Activated T-helper 17 cell treated with anti-CD3 and anti-CD28 coated beads, Interleukin-2, amount 50 U/mL, for 72 hours (primary cell): ENCODE measurements around the gene RBM10. TPM values are rescaled to one million over a fixed set of nuclear protein-coding genes. Genes with fewer than 3 reads are reported as not detected.
"Not testable (repeated sequence)": the region's sequence is repeated elsewhere in the genome, so short reads cannot be mapped to it uniquely, and the experiment has no call there.

Experiments used
- ATAC-seq: fragments of 150-1000 bp; cut with Tn5 transposase; replicated peaks from 2 replicates; pipeline ENCODE4 v1.10.0; 2021; ENCODE audit warnings: mild to moderate bottlenecking, moderate library complexity
- H3K27ac Mint-ChIP-seq: one replicate; pipeline ENCODE4 v1.8.0; 2022; ENCODE audit warnings: mixed read lengths
- H3K27me3 Mint-ChIP-seq: one replicate; pipeline ENCODE4 v1.8.0; 2022; ENCODE audit warnings: mixed read lengths
- H3K36me3 Mint-ChIP-seq: one replicate; pipeline ENCODE4 v1.8.0; 2022; ENCODE audit warnings: low read depth, mild to moderate bottlenecking, mixed read lengths
- H3K4me1 Mint-ChIP-seq: one replicate; pipeline ENCODE4 v1.8.0; 2022; ENCODE audit warnings: mixed read lengths
- H3K4me3 Mint-ChIP-seq: one replicate; pipeline ENCODE4 v1.8.0; 2022; ENCODE audit warnings: mild to moderate bottlenecking, mixed read lengths
- H3K9me3 Mint-ChIP-seq: one replicate; pipeline ENCODE4 v1.8.0; 2022; ENCODE audit warnings: mixed read lengths
- total RNA-seq, 2 donors: library from RNA; stranded (reverse); gene quantifications; one replicate each; pipeline ENCODE4 v1.2.3, GENCODE V29; 2022

Gene RBM10, protein sequence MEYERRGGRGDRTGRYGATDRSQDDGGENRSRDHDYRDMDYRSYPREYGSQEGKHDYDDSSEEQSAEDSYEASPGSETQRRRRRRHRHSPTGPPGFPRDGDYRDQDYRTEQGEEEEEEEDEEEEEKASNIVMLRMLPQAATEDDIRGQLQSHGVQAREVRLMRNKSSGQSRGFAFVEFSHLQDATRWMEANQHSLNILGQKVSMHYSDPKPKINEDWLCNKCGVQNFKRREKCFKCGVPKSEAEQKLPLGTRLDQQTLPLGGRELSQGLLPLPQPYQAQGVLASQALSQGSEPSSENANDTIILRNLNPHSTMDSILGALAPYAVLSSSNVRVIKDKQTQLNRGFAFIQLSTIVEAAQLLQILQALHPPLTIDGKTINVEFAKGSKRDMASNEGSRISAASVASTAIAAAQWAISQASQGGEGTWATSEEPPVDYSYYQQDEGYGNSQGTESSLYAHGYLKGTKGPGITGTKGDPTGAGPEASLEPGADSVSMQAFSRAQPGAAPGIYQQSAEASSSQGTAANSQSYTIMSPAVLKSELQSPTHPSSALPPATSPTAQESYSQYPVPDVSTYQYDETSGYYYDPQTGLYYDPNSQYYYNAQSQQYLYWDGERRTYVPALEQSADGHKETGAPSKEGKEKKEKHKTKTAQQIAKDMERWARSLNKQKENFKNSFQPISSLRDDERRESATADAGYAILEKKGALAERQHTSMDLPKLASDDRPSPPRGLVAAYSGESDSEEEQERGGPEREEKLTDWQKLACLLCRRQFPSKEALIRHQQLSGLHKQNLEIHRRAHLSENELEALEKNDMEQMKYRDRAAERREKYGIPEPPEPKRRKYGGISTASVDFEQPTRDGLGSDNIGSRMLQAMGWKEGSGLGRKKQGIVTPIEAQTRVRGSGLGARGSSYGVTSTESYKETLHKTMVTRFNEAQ
- 10 to 100 TPM; 54.3 to 57.9 TPM for total RNA-seq

DNA sequence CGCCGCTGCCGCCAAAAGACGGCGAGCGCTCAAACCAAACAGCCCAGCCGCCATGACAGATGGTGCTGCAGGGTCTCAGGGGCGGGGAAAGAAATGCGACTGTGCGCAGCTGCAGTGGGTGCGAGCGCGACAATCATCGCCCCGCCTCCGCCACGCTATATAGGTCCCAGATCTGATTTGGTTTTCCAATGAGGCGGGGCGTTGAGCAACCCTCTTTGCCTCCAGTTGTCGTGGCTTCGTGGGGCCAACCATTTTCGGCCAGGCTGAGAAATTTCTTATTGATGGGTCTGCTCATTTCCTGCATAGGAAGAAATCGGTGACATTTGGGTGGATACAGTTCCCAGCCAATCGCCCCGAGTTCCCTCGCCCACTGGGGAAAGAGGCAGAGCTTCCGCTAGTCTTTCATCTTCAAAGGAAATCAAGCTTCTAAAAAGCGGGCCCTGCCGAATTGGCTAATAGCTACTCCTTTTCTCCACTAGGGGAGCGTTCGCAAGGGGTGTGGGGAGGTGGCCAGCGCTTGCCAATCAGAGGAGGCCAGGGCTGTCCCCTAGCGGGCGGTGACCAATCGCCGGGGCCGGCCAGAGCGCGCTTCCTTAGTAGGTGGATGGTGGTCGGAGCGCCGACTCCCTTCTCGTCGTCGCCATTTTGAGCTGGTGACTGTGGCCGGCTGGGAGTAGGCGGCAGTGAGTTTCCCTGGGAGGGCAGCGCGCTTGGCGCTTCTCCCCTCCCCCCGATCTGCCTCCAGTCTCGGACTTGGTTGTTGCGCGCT lies at the start of gene RBM10, which contains the start of gene NDUFB11:
Gene RBM10 (plus strand): TSS at position 596 of the 769 bp plus-strand sequence. CDS start 2,261 bp downstream, outside the sequence.
Gene NDUFB11 (minus strand): TSS at position 77 of the 769 bp plus-strand sequence. CDS start 23 bp downstream, at position 54.
- Mint-ChIP-seq H3K36me3 (peaks cover 80% of the 10 kb centered on the region), H3K4me3 (peak within 1 kb of the TSS; percentile 99), H3K27me3 (no peaks in the 10 kb centered on the region), H3K9me3 (no peaks in the 10 kb centered on the region), H3K4me1 (peaks cover 11% of the 10 kb centered on the region), H3K27ac (peak within 1 kb of the TSS; percentile 100)
- ATAC-seq, result peak; percentile 94

GRCh38 chrX:47097018-47097417 lies 48.0 kb upstream of the RBM10 start:
- Mint-ChIP-seq H3K9me3 (no peaks in the 10 kb centered on the region), H3K27ac (no peak overlapping the region), H3K27me3 (no peaks in the 10 kb centered on the region), H3K36me3 (no peaks in the 10 kb centered on the region), H3K4me3 (no peak overlapping the region), H3K4me1 (no peaks in the 10 kb centered on the region)
- no peak for ATAC-seq

DNA sequence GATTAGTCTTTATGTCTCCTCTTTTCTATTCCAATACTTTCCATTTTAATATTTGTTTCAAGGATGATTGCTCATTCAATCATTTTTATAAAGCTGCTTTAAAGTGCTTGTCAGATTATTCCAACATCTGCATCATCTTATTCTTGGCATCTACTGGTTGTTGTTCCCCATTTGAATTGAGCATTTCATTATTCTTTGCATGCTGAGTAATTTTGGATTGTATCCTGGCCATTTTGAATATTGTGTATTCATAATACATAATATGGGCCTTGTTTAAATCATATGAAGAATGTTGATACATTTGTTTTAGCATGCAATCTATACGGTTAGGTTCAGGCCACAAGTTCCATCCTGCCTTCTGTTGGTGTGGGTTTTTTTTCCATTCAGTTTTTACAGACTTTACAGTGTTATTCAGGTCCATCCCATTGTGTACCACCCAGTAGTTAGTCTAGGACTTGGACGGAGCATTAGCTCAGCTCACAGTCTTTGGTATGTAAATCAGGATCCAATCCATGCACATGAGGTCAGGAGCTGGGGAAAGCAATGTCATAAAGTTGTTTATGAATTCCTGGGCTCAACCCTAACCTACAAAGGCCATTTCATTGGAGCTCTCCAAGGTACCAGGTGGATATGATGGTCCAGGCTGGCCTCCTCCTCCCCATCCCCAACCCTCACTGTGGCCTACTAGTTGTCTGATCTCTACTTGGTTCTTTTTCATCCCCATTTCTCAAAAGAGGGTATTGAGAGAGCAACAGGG lies 46.5 kb upstream of the RBM10 start:
- no peaks in the 10 kb centered on the region for H3K27me3 Mint-ChIP-seq
- no peaks in the 10 kb centered on the region for H3K4me1 Mint-ChIP-seq
- no peaks in the 10 kb centered on the region for H3K9me3 Mint-ChIP-seq
- H3K4me3 Mint-ChIP-seq, result no peak overlapping the region
- H3K27ac Mint-ChIP-seq, result no peak overlapping the region
- ATAC-seq, result no peak
- no peaks in the 10 kb centered on the region for H3K36me3 Mint-ChIP-seq

GRCh38 chrX:47101206-47101605 lies 43.8 kb upstream of the RBM10 start:
- Mint-ChIP-seq H3K27me3 (no peaks in the 10 kb centered on the region), H3K9me3 (no peaks in the 10 kb centered on the region), H3K36me3 (no peaks in the 10 kb centered on the region), H3K27ac (no peak overlapping the region), H3K4me3 (no peak overlapping the region), H3K4me1 (no peaks in the 10 kb centered on the region)
- no peak for ATAC-seq

GRCh38 chrX:47110936-47111615 lies 33.9 kb upstream of the RBM10 start:
- not testable (repeated sequence) for ATAC-seq, H3K4me3 Mint-ChIP-seq, H3K27ac Mint-ChIP-seq, H3K36me3 Mint-ChIP-seq, H3K27me3 Mint-ChIP-seq, H3K4me1 Mint-ChIP-seq, H3K9me3 Mint-ChIP-seq

GRCh38 chrX:47112316-47112954 lies 32.6 kb upstream of the RBM10 start:
- no peaks in the 10 kb centered on the region for H3K9me3 Mint-ChIP-seq
- H3K27ac Mint-ChIP-seq, result no peak overlapping the region
- H3K4me3 Mint-ChIP-seq, result no peak overlapping the region
- no peaks in the 10 kb centered on the region for H3K4me1 Mint-ChIP-seq
- no peaks in the 10 kb centered on the region for H3K27me3 Mint-ChIP-seq
- no peaks in the 10 kb centered on the region for H3K36me3 Mint-ChIP-seq
- ATAC-seq, result no peak

DNA sequence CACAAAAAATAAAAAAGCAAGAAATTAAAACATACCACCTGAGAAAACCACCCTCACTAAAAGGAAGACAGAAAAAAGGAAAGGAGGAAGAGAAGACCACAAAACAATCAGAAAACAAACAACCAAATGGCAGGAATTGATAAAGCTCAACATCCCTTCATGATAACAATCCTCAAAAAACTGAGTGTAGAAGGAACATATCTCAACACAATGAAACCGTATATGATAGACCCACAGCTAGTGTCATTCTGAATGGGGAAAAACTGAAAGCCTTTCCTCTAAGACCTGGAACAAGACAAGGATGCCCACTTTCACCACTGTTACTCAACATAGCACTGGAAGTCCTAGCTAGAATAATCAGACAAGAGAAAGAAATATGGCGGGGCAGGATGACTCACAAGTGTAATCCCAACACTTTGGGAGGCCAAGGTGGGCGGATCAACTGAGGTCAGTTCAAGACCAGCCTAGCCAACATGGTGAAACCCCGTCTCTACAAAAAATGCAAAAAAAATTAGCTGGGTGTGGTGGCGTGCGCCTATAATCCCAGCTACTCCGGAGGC lies 28.4 kb upstream of the RBM10 start:
- not testable (repeated sequence) for ATAC-seq, H3K27ac Mint-ChIP-seq, H3K36me3 Mint-ChIP-seq, H3K4me3 Mint-ChIP-seq, H3K4me1 Mint-ChIP-seq, H3K27me3 Mint-ChIP-seq, H3K9me3 Mint-ChIP-seq

DNA sequence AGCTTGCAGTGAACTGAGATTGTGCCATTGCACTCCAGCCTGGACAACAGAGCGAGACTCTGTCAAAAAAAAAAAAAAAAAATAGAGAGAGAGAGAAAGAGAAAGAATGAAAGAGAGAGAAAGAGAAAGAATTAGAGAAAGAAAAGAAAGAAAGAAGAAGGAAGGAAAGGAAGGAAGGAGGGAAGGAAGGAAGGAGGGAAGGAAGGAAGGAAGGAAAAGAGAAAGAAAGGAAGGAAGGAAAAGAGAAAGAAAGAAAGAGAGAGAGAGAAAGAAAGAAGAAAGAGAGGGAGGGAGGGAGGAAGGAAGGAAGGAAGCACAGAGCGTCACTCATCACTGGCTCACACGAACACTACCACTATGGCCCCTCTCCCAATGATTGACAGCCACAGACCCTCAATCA lies 20.6 kb upstream of the RBM10 start:
- H3K27ac Mint-ChIP-seq, H3K36me3 Mint-ChIP-seq, H3K4me1 Mint-ChIP-seq, H3K27me3 Mint-ChIP-seq, H3K4me3 Mint-ChIP-seq, ATAC-seq, H3K9me3 Mint-ChIP-seq: not testable (repeated sequence)

DNA sequence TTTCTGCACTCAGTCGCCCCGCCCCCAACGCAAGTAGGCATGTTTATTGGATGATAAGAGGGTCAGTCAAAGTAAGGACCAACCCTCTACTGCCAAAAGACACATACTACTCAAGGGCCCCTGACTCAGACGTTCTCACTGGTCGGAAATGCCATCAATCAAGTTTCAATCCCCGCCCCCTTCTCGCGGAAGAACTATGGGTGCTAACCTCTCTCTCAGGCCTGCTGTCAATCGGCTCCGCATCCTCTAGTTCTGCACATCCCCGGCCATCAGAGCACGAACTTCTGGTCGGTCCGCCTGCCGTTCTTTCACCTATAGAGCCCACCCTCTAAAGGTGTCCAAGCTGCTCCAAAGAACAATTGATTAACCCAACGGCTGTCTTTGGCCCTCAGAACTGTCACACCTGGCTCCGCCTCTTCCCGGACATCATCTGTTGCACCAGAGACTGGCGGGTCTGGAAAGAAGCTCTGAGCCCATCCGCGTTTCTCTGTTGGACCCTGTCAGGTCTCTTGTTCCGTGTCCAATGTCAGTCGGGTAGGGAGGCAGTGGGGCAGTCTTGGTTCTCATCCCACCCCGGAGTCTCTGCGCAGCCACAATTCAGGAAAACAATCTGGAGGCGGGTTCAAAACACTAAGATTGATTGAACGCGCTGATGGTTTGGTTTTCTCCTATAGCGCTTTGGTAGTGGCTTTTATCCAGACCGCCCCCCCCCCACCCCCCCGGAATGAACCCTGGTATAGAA lies 15.7 kb upstream of the RBM10 start:
- Mint-ChIP-seq H3K4me3 (peak overlapping the region; percentile 96), H3K27ac (peak overlapping the region; percentile 94), H3K36me3 (no peaks in the 10 kb centered on the region), H3K4me1 (no peaks in the 10 kb centered on the region), H3K9me3 (no peaks in the 10 kb centered on the region), H3K27me3 (no peaks in the 10 kb centered on the region)
- peak; percentile 99 for ATAC-seq

- Mint-ChIP-seq H3K27ac (peak overlapping the region; percentile 94), H3K36me3 (no peaks in the 10 kb centered on the region)
- no peak for ATAC-seq
Measured at GRCh38 chrX:47129899-47130358, 15.1 kb upstream of the RBM10 start.

GRCh38 chrX:47133493-47133892 lies 11.5 kb upstream of the RBM10 start:
- Mint-ChIP-seq H3K36me3 (no peaks in the 10 kb centered on the region), H3K4me1 (no peaks in the 10 kb centered on the region), H3K27ac (no peak overlapping the region), H3K4me3 (no peak overlapping the region), H3K9me3 (no peaks in the 10 kb centered on the region), H3K27me3 (no peaks in the 10 kb centered on the region)
- no peak for ATAC-seq

More at GRCh38 chrX:47129899-47130358, 15.1 kb upstream of the RBM10 start:
- H3K4me1 Mint-ChIP-seq, result no peaks in the 10 kb centered on the region
- no peaks in the 10 kb centered on the region for H3K9me3 Mint-ChIP-seq
- no peaks in the 10 kb centered on the region for H3K27me3 Mint-ChIP-seq
- H3K4me3 Mint-ChIP-seq, result peak overlapping the region; percentile 96

DNA sequence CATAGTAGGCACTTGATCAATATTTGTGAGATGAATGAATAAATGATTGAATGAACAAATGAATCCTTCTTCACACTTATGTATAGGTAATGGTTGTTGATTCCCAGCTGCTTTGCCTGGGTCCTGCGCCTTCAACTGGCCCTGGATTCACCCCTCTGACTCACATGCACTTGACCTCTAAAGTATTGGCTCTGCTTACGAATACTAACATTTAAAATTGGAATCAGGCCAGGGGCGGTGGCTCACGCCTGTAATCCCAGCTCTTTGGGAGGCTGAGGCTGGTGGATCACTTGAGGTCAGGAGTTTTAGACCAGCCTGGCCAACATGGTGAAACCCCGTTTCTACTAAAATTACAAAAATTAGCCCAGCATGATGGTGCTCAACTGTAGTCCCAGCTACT lies 9.4 kb upstream of the RBM10 start:
- H3K9me3 Mint-ChIP-seq, H3K4me3 Mint-ChIP-seq, ATAC-seq, H3K27ac Mint-ChIP-seq, H3K4me1 Mint-ChIP-seq, H3K27me3 Mint-ChIP-seq: not testable (repeated sequence)
- peaks cover 15% of the 10 kb centered on the region for H3K36me3 Mint-ChIP-seq
